Endothelial cell (in vitro differentiated cells): ENCODE measurements around the gene RPS21. TPM values are rescaled to one million over a fixed set of nuclear protein-coding genes. Genes with fewer than 3 reads are reported as not detected.

ENCODE experiments used
- DNase-seq: peaks from one replicate; pipeline ENCODE4 v3.0.0; 2021; ENCODE audit warnings: low spot score
- H3K27ac Mint-ChIP-seq: one replicate; pipeline ENCODE4 v1.8.0; 2021; ENCODE audit warnings: mixed read lengths, inconsistent platforms; ENCODE audit not compliant: unreplicated experiment
- H3K27me3 Mint-ChIP-seq: one replicate; pipeline ENCODE4 v1.8.0; 2021; ENCODE audit warnings: mild to moderate bottlenecking, moderate library complexity, mixed read lengths, inconsistent platforms; ENCODE audit not compliant: unreplicated experiment
- H3K36me3 Mint-ChIP-seq: one replicate; pipeline ENCODE4 v1.8.0; 2021; ENCODE audit warnings: mild to moderate bottlenecking, low read depth, mixed read lengths, inconsistent platforms; ENCODE audit not compliant: unreplicated experiment
- H3K4me1 Mint-ChIP-seq: one replicate; pipeline ENCODE4 v1.8.0; 2021; ENCODE audit warnings: mild to moderate bottlenecking, mixed read lengths, inconsistent platforms; ENCODE audit not compliant: unreplicated experiment
- H3K4me3 Mint-ChIP-seq: one replicate; pipeline ENCODE4 v1.8.0; 2021; ENCODE audit warnings: mild to moderate bottlenecking, mixed read lengths, inconsistent platforms; ENCODE audit not compliant: unreplicated experiment
- H3K9me3 Mint-ChIP-seq: one replicate; pipeline ENCODE4 v1.8.0; 2021; ENCODE audit warnings: mixed read lengths, inconsistent platforms; ENCODE audit not compliant: unreplicated experiment
- CTCF ChIP-seq: fragments of 200-600 bp; sonication (generic); IDR thresholded peaks from one replicate; pipeline ENCODE4 v1.5.0; 2021; ENCODE audit warnings: antibody characterized with exemption; ENCODE audit not compliant: unreplicated experiment
- total RNA-seq: library from RNA; stranded (reverse); fragmentation: NEBNext Ultra II Directional; extraction: Animal tissue kit (Norgen Biotek cat#: 25700); gene quantifications from one replicate; pipeline ENCODE4 v1.2.1, GENCODE V29; 2021; ENCODE audit not compliant: unreplicated experiment

The RPS21 gene
- total RNA-seq, 1 donor from 2014 or later = 1,710 TPM

GRCh38 chr20:62359491-62360121 lies 27.3 kb upstream of the RPS21 start:
- H3K27me3 Mint-ChIP-seq = peaks cover 4% of the 10 kb centered on the region
- no peak for DNase-seq
- H3K36me3 Mint-ChIP-seq = no peaks in the 10 kb centered on the region
- H3K4me1 Mint-ChIP-seq = no peaks in the 10 kb centered on the region
- H3K4me3 Mint-ChIP-seq = no peak overlapping the region
- H3K9me3 Mint-ChIP-seq = no peaks in the 10 kb centered on the region
- H3K27ac Mint-ChIP-seq = no peak overlapping the region
- TF ChIP-seq CTCF = no peak

- no peak for DNase-seq
- H3K4me1 Mint-ChIP-seq = no peaks in the 10 kb centered on the region
Observed at GRCh38 chr20:62360854-62361798, 25.8 kb upstream of the RPS21 start.

GRCh38 chr20:62361799-62362589 lies 24.9 kb upstream of the RPS21 start:
- DNase-seq = no peak
- Mint-ChIP-seq H3K36me3 (no peaks in the 10 kb centered on the region), H3K9me3 (no peaks in the 10 kb centered on the region), H3K4me3 (no peak overlapping the region), H3K27ac (no peak overlapping the region), H3K27me3 (peaks cover 4% of the 10 kb centered on the region), H3K4me1 (no peaks in the 10 kb centered on the region)
- TF ChIP-seq CTCF = no peak

More at GRCh38 chr20:62360854-62361798, 25.8 kb upstream of the RPS21 start:
- TF ChIP-seq CTCF = no peak
- H3K36me3 Mint-ChIP-seq = no peaks in the 10 kb centered on the region
- H3K27me3 Mint-ChIP-seq = peaks cover 4% of the 10 kb centered on the region
- H3K4me3 Mint-ChIP-seq = no peak overlapping the region
- no peak overlapping the region for H3K27ac Mint-ChIP-seq
- H3K9me3 Mint-ChIP-seq = no peaks in the 10 kb centered on the region

GRCh38 chr20:62362590-62362940 lies 24.3 kb upstream of the RPS21 start:
- Mint-ChIP-seq H3K9me3 (no peaks in the 10 kb centered on the region), H3K4me1 (no peaks in the 10 kb centered on the region), H3K36me3 (no peaks in the 10 kb centered on the region), H3K4me3 (no peak overlapping the region), H3K27me3 (peaks cover 4% of the 10 kb centered on the region), H3K27ac (no peak overlapping the region)
- no peak for TF ChIP-seq CTCF
- no peak for DNase-seq
